ENCODE results near the gene SAMD4B.
"Not testable (repeated sequence)": the region's sequence is repeated elsewhere in the genome, so short reads cannot be mapped to it uniquely, and the experiment has no call there.

Gene SAMD4B

GRCh38 chr19:39335168-39335548, 7.1 kb upstream of the SAMD4B start:
- TF ChIP-seq CTCF (IDR thresholded peaks at IDR 0.05; ENCODE audit: low read length, missing control alignments): no peak
- DNase-seq (ENCODE audit: low read depth): no peak
- no peak overlapping the region for H3K4me3 ChIP-seq (replicated peaks; ENCODE audit: low read depth, low read length)

- no peak for DNase-seq (ENCODE audit: low read depth)
- no peak overlapping the region for H3K4me3 ChIP-seq (replicated peaks; ENCODE audit: low read depth, low read length)
- no peak for TF ChIP-seq CTCF (IDR thresholded peaks at IDR 0.05; ENCODE audit: low read length, missing control alignments)
These were observed 5.7 kb upstream of the SAMD4B start for GRCh38 chr19:39336483-39336882.

DNA sequence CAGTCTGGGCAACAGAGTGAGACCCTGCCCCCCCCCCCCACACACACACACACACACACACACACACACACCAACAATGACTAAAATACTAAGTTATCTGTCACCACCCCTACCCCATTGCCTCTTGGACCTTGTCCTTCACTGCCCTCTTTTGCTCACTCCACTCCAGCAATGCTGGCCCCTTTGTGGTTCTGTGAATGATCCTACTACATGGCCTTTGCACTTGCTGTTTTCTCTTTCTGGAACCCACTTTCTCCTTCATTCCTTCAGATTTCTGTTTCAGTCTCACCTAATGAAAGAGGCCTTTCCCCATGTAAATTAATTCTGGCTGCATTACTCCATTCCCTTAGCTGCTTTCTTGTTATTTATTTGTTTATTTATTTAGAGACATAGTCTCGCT, 2.5 kb upstream of the SAMD4B start:
- TF ChIP-seq CTCF (IDR thresholded peaks at IDR 0.05; ENCODE audit: low read length, missing control alignments): no peak
- H3K4me3 ChIP-seq (replicated peaks; ENCODE audit: low read depth, low read length): no peak overlapping the region
- no peak for DNase-seq (ENCODE audit: low read depth)

- H3K4me3 ChIP-seq (replicated peaks; ENCODE audit: low read depth, low read length); DNase-seq (ENCODE audit: low read depth): not testable (repeated sequence)
These were observed 2.1 kb upstream of the SAMD4B start for GRCh38 chr19:39340156-39340555.

DNA sequence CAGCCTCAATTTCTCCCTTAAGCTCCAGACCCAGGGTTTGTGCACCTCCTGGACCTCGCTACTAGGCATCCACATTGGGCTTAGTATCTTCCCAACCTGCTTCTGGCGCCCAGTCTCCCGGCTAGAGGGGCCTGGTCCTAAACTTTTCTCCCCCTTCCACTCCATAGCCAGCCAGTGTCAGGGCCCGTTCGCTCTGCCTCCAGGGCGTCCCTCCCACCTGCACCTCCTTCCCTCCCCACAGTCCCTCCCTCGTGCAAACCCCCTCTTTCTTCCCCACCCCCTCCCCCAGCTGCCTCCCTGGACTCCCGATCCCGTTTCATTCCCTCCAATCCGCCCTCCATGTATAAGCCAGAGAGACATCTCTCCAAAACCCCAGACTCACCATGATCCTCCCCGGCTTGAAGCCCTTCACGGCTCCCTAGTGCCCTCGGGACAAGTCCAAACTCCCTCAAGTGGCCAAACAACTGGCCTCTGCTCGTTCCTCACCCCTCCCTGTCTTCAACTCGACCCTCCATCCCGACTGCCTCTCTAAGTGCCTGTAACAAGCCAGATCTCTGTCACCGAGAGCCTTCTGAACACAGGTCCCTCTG, 997 bp upstream of the SAMD4B start:
- peak overlapping the region; percentile 97 for H3K4me3 ChIP-seq (replicated peaks; ENCODE audit: low read depth, low read length)
- peak; percentile 18 for TF ChIP-seq CTCF (IDR thresholded peaks at IDR 0.05; ENCODE audit: low read length, missing control alignments)
- DNase-seq (ENCODE audit: low read depth): no peak

GRCh38 chr19:39342647-39343305, 555 bp downstream of the SAMD4B start:
- no peak for DNase-seq (ENCODE audit: low read depth)
- TF ChIP-seq CTCF (IDR thresholded peaks at IDR 0.05; ENCODE audit: low read length, missing control alignments): no peak
- H3K4me3 ChIP-seq (replicated peaks; ENCODE audit: low read depth, low read length): peak overlapping the region; percentile 80

GRCh38 chr19:39345956-39346355, 3.7 kb downstream of the SAMD4B start:
- no peak for TF ChIP-seq CTCF (IDR thresholded peaks at IDR 0.05; ENCODE audit: low read length, missing control alignments)
- H3K4me3 ChIP-seq (replicated peaks; ENCODE audit: low read depth, low read length): no peak overlapping the region
- no peak for DNase-seq (ENCODE audit: low read depth)
